Muscle of leg (tissue), 11 donors: ENCODE results near the gene RAP1GAP. TPM values are rescaled to one million over a fixed set of nuclear protein-coding genes. Genes with fewer than 3 reads are reported as not detected.
"Not testable (repeated sequence)": the region's sequence is repeated elsewhere in the genome, so short reads cannot be mapped to it uniquely, and the experiment has no call there.

Source experiments
- DNase-seq: peaks from one replicate; pipeline ENCODE4 v3.0.0; 2013
- H3K27ac ChIP-seq: one replicate; pipeline ENCODE4 v1.5.1; 2013; ENCODE audit warnings: mild to moderate bottlenecking, low read length, control low read depth
- H3K27me3 ChIP-seq: one replicate; pipeline ENCODE4 v1.6.1; 2013; ENCODE audit warnings: low read length; ENCODE audit not compliant: control insufficient read depth, insufficient read depth
- H3K36me3 ChIP-seq: one replicate; pipeline ENCODE4 v1.6.1; 2013; ENCODE audit warnings: low read length; ENCODE audit not compliant: control insufficient read depth, insufficient read depth
- H3K4me1 ChIP-seq: one replicate; pipeline ENCODE4 v1.6.1; 2013; ENCODE audit warnings: low read length; ENCODE audit not compliant: control insufficient read depth, insufficient read depth
- H3K4me3 ChIP-seq: one replicate; pipeline ENCODE4 v1.5.1; 2013; ENCODE audit warnings: low read length, control low read depth
- H3K9me3 ChIP-seq: replicated peaks from 2 replicates; pipeline ENCODE4 v1.6.1; 2013; ENCODE audit warnings: low read depth, low read length; ENCODE audit not compliant: control insufficient read depth
- WGBS: methylation state at CpG from one replicate; pipeline ENCODE4 v1.1.5; 2013; ENCODE audit warnings: missing lambda C conversion rate; ENCODE audit not compliant: insufficient coverage; 5-methylcytosine and 5-hydroxymethylcytosine counted together
- polyA plus RNA-seq, 8 donors: library from polyadenylated mRNA; unstranded; fragments of 120-200 nt; gene quantifications; one replicate each; pipeline versions ENCODE4 v1.2.1 to v1.2.3, GENCODE V29; 2013; ENCODE audit warnings: inconsistent platforms in 1 of 8, low replicate concordance in 1 of 8; ENCODE audit not compliant: insufficient read length in 8 of 8, insufficient read depth in 1 of 8
- total RNA-seq: library from RNA; stranded (reverse); fragments of 120-200 nt; gene quantifications from one replicate; pipeline ENCODE4 v1.2.4, GENCODE V29; 2013

Gene RAP1GAP
- total and polyA plus RNA-seq, 9 donors: 0.62 to 4.9 (median 1.8) TPM

DNA sequence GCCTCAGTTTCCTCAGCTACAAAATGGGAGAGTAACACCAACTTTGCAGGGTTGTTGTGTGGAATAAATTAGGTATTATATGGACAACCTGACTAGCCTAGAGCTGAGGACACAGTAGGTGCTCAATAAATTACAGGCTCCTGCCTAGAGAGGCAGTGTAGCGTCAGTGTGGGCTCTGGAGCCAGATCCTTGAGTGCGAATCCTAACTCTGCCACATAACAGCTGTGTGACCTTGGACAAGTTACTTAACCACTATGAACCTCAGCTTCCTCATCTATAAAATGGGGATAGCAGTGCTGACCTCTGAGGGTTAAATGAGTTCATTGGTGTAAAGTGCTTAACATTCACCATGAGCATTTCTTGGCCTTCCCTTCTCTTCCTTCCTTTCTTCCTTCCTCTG, 33.1 kb downstream of the RAP1GAP start:
- WGBS: no CpG with 5 or more reads among the region's 2 CpGs
- Histone ChIP-seq H3K27me3 (peaks cover 11% of the 10 kb centered on the region), H3K4me1 (peaks cover 18% of the 10 kb centered on the region)

GRCh38 chr1:21634806-21635535, 34.2 kb downstream of the RAP1GAP start:
- no peaks in the 10 kb centered on the region for H3K9me3 ChIP-seq
- H3K36me3 ChIP-seq: no peaks in the 10 kb centered on the region
- no peak overlapping the region for H3K4me3 ChIP-seq
- H3K4me1 ChIP-seq: peaks cover 27% of the 10 kb centered on the region
- 69% methylated on average over 6 of the region's 12 CpGs for WGBS
- H3K27me3 ChIP-seq: peaks cover 13% of the 10 kb centered on the region
- no peak for DNase-seq
- H3K27ac ChIP-seq: no peak overlapping the region

More for the DNA sequence above, 33.1 kb downstream of the RAP1GAP start:
- no peaks in the 10 kb centered on the region for H3K9me3 ChIP-seq
- H3K36me3 ChIP-seq: no peaks in the 10 kb centered on the region
- no peak for DNase-seq
- H3K4me3 ChIP-seq: no peak overlapping the region
- no peak overlapping the region for H3K27ac ChIP-seq

- peaks cover 23% of the 10 kb centered on the region for H3K4me1 ChIP-seq
- 80% methylated on average over 9 of the region's 18 CpGs for WGBS
- H3K9me3 ChIP-seq: no peaks in the 10 kb centered on the region
- no peaks in the 10 kb centered on the region for H3K36me3 ChIP-seq
- no peak for DNase-seq
- no peak overlapping the region for H3K4me3 ChIP-seq
- no peak overlapping the region for H3K27ac ChIP-seq
- H3K27me3 ChIP-seq: peaks cover 10% of the 10 kb centered on the region
Measured at GRCh38 chr1:21633992-21634805, 35.0 kb downstream of the RAP1GAP start.

GRCh38 chr1:21633141-21633755, 35.9 kb downstream of the RAP1GAP start:
- Histone ChIP-seq H3K4me1 (peaks cover 16% of the 10 kb centered on the region), H3K36me3 (no peaks in the 10 kb centered on the region), H3K27me3 (peaks cover 8% of the 10 kb centered on the region), H3K4me3 (no peak overlapping the region), H3K27ac (no peak overlapping the region), H3K9me3 (no peaks in the 10 kb centered on the region)
- WGBS: 74% methylated on average over 4 of the region's 7 CpGs
- no peak for DNase-seq

GRCh38 chr1:21631944-21632887, 36.9 kb downstream of the RAP1GAP start:
- 53% methylated on average over 10 of the region's 19 CpGs for WGBS
- no peak overlapping the region for H3K27ac ChIP-seq
- DNase-seq: no peak
- H3K36me3 ChIP-seq: no peaks in the 10 kb centered on the region
- H3K27me3 ChIP-seq: peaks cover 8% of the 10 kb centered on the region
- no peak overlapping the region for H3K4me3 ChIP-seq
- no peaks in the 10 kb centered on the region for H3K9me3 ChIP-seq
- H3K4me1 ChIP-seq: peaks cover 16% of the 10 kb centered on the region

DNA sequence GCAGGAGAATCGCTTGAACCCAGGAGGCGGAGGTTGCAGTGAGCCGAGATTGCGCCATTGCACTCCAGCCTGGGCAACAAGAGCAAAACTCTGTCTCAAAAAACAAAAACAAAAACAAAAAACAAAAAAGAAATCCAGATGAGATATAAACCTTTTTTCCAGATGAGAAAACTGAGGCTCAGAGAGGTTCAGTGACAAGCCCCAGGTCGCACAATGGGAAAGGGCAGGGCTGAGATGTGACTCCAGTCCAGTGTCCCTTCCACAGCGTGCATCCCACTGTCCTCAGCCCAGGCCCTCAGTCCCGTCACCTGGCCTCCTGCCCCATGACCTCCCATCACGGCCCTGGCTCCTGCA, 37.6 kb downstream of the RAP1GAP start:
- DNase-seq, H3K27me3 ChIP-seq, H3K4me3 ChIP-seq, H3K27ac ChIP-seq, H3K9me3 ChIP-seq, H3K36me3 ChIP-seq: not testable (repeated sequence)
- WGBS: 72% methylated on average over 4 of the region's 8 CpGs
- H3K4me1 ChIP-seq: peaks cover 16% of the 10 kb centered on the region

DNA sequence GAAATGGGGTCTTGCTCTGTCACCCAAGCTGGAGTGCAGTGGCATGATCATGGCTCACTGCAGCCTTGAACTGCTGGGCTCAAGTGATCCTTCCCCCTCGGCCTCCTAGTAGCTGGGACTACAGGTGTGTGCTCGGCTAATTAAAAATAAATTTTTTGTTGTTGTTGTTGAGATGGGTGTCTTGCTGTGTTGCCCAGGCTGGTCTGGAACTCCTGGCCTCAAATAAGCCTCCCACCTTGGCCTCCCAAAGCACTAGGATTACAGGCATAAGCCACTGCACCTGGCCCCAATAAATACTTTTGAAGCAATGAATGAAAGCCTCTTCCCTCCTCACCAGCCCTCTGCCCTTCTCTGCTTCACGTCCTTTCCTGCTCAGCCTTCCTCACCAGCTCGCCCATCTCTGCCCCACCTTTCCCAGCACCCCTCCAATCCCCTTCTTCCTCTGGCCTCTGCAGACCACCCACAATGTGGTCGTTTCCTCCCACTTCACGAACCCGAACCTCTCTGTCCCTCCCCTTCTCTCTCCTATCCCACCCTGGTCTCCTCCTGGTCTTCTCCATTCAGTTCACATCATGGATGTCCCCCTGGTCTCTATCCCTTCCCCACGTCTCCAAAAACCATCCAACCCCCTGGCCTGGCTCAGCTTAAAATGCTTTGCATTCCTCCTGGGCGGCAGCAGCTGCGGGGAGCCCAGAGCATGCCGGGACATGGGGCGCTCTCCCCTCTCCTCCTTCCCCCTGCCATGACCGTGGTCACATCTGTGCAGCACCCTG, 38.4 kb downstream of the RAP1GAP start:
- 7% methylated on average over 11 of the region's 13 CpGs for WGBS
- H3K4me3 ChIP-seq: no peak overlapping the region
- peak; percentile 42 for DNase-seq
- H3K27me3 ChIP-seq: peaks cover 8% of the 10 kb centered on the region
- H3K9me3 ChIP-seq: no peaks in the 10 kb centered on the region
- peaks cover 16% of the 10 kb centered on the region for H3K4me1 ChIP-seq
- no peak overlapping the region for H3K27ac ChIP-seq
- H3K36me3 ChIP-seq: no peaks in the 10 kb centered on the region

GRCh38 chr1:21629971-21630370, 39.2 kb downstream of the RAP1GAP start:
- Histone ChIP-seq H3K27me3 (peaks cover 7% of the 10 kb centered on the region), H3K9me3 (no peaks in the 10 kb centered on the region), H3K4me3 (no peak overlapping the region), H3K27ac (no peak overlapping the region), H3K4me1 (peaks cover 18% of the 10 kb centered on the region), H3K36me3 (no peaks in the 10 kb centered on the region)
- 83% methylated on average over 1 of the region's 4 CpGs for WGBS
- no peak for DNase-seq

DNA sequence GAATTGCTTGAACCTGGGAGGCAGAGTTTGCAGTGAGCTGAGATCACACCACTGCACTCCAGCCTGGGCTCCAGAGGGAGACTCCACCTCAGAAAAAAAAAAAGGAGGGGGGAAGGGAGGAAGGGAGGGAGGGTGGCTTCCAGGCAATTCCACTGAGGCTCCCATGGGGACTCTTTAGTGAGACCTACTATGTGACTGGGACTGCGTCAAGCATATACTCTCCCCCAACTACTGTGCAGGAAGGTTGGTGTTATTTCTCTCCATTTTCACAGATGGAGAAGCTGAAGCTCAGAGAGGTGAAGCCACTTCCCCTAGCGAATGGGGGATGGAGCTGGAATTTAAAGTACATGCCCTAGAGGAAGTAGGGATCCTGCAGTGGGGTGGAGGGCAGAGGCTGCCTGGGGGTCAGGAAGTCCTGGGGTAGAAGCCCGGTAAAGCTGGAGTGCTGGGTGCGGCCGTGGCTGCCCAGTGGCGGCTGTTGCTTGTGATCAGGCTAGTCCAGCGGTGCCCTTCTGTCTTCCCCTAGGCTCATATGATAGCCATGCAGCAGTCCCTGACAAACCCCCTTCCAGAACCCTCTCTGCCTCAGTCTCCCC, 40.3 kb downstream of the RAP1GAP start:
- Histone ChIP-seq H3K4me1 (peaks cover 29% of the 10 kb centered on the region), H3K4me3 (no peak overlapping the region), H3K27ac (no peak overlapping the region), H3K36me3 (no peaks in the 10 kb centered on the region), H3K9me3 (no peaks in the 10 kb centered on the region), H3K27me3 (peaks cover 5% of the 10 kb centered on the region)
- WGBS: 61% methylated on average over 5 of the region's 7 CpGs
- DNase-seq: no peak
